Raji (cell line): ENCODE results near the gene EHMT2.

Experiments
- POLR2A ChIP-seq: IDR thresholded peaks from 2 replicates; pipeline ENCODE4 v1.6.1; 2011; ENCODE audit warnings: low read depth, low read length, control low read depth; ENCODE audit not compliant: insufficient read depth

The EHMT2 gene

DNA sequence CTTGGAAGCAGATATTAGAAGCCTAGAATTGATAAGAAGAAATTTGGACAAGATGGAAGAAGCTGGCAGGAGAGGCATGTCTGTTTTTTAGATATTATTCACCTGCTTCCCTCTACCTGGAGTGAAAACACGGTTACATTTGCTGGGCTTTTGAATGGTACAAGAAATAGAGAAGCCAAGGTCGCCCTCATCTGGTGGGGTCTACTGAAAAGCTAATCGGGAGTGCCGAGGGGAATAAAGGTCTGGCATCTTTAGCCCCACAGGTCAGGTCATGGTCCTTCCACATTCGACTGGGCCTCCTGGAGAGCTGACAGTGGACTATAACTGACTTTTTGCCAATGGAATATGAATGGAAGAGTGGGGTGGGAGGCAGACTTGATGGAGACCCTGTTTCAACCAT is 25.4 kb upstream of the EHMT2 start:
- TF ChIP-seq POLR2A, result no peak

- TF ChIP-seq POLR2A, result no peak
These were observed 23.3 kb upstream of the EHMT2 start for GRCh38 chr6:31920811-31921210.

DNA sequence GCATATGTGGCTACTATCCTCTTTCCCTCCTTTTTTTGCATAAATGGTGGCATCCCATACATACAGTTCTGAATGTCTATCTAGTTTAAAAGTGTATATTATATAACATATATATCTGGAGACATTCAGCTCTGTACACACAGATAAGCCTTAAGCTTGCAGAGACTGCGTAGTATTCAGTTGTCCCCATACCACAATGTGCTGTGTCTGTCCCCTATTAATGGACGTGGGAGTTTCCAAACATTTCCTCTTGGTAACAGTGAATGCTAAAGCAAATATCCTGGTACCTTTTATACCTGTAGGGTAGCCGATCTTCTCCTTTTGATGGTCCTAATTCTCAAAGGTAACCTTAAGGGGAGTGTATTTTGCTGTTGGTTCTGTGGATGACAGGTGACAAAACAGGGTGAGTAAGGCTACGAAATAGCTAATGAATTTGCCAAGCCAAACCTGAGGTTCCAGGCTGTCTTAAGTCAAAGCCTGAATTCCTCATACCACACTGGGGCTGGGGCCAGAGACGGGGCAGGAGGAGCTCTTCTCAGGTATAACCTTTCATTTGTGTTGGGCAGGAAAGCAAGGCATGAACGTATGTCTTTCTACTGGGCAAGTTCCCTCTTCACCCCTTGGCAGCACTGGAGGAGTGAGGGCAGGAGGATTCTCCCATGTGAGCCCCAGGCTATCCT is 22.3 kb upstream of the EHMT2 start:
- no peak for TF ChIP-seq POLR2A

DNA sequence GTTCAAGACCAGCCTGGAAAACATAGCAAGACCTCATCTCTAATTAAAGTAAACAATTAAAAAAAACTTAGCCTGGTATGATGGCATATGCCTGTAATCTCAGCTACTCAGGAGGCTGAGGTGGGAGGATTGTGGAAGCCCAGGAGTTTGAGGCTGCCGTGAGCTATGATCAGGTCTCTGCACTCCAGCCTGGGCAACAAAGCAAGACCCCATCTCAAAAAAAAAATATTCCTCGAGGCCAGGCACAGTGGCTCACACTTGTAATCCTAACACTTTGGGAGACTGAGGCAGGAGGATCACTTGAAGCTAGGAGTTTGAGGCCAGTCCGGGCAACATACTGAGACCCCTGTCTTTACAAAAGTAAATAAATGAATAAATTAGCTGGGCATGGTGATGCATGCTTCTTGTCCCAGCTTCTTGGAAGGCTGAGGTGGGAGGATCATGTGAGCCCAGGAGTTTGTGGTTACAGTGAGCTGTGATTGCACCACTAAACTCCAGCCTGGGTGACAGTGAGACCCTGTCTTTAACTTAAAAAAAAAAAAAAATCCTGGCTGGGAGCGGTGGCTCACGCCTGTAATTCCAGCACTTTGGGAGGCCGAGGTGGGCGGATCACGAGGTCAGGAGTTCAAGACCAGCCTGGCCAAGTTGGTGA is 20.7 kb upstream of the EHMT2 start:
- TF ChIP-seq POLR2A, result no peak

DNA sequence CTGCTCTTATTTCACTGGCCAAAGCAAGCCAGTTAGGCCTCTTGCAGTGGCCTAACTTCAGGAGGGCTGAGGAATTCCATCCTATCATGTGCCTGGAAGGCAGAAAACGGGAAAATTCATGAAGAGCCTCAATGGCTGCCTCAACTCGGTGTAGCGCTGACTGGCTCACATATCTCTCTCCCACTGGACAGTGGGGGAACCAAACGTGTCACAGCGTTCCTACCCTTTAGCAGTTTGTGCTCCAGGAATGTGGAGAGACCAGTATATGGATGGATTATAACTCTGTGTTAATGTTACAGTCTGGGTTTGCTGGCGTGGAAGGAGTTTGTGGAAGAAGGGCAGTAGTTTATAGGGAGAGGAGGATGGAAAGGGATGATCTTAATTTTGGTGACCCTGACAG is 18.3 kb upstream of the EHMT2 start:
- no peak for TF ChIP-seq POLR2A

GRCh38 chr6:31915351-31915750 is 17.9 kb upstream of the EHMT2 start:
- no peak for TF ChIP-seq POLR2A

GRCh38 chr6:31911826-31912585 is 14.5 kb upstream of the EHMT2 start:
- TF ChIP-seq POLR2A, result no peak

- TF ChIP-seq POLR2A, result no peak
These were observed 11.3 kb upstream of the EHMT2 start for GRCh38 chr6:31908791-31909190.

GRCh38 chr6:31907158-31907813 is 9.8 kb upstream of the EHMT2 start:
- TF ChIP-seq POLR2A, result no peak

DNA sequence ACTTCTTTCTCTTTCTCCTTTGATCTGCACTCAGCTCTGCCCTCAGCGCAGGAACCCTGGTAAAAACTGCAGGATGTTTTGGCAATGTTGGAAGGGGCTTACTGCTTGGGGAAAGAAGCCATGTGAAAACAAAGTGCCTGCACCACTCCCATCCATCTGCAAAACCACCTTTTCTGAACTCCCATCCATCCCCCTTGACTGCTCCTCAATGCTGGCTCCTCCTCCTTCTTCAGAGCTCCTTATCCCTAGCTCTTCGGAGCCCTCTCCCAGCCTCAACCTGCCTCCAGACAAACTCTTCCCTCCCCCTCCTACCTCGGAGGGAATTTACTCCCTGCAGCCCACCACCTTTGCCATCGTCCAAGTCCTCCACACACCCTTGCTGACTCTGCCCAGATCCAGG is 8.6 kb upstream of the EHMT2 start:
- no peak for TF ChIP-seq POLR2A

- no peak for TF ChIP-seq POLR2A
These were observed 7.5 kb upstream of the EHMT2 start for GRCh38 chr6:31905041-31905440.

DNA sequence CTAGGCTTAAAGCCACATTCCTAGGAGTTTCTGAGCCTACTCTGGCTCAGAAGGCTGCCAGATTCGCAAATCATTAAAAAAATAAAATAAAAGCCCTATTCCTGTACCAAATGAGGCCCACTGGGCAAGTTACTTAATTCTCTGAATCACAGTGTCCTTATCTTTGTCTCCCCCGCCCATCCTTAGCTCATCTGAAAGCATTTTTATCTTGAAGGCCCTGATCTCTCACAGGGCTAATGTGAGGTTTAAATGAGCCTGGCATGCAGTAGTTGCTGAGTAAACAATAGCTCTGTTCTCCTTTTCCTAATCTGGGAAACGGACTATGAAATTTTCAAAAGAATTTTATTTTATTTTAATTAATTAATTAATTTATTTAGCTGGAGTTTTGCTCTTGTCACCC is 6.5 kb upstream of the EHMT2 start:
- TF ChIP-seq POLR2A, result no peak

DNA sequence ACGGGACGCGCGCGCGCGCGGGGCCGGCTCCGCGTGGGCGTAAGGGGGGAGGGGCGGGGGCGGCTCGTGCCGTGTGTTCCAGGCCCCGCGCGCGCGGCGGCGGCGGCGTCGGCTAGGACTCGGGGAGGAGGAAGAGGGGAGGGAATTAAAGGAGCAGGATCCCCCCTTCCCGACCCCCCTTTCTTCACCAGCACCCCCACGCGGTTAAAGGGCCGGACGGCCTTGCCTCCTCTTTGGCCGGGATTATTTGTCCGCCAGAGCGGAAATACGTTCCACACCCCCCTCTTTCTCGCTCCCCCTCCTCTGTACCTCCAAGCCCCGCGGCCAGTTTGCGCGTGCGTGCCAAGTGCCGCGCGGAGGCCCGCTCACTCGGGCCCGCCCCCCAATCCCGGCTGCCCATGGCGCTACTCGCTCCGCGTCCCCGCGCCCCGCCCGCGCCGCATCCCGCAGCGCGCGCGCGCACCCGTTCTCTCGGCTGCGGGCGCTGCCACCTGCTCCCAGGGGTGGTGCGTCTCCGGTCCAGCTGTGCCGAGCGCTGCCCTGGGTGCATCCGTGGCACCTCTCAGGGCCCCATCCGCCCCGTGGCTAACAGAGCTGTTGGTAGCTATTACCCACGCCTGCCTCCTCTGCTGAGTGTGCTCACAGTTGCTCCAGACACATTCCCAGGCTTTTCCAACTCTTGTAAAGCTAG is 4.6 kb upstream of the EHMT2 start, which contains the start of gene ZBTB12:
Gene ZBTB12, minus strand, starts transcription at position 134 of the 691 bp plus-strand sequence. CDS start 781 bp downstream, outside the sequence.
- peak; percentile 66 for TF ChIP-seq POLR2A

DNA sequence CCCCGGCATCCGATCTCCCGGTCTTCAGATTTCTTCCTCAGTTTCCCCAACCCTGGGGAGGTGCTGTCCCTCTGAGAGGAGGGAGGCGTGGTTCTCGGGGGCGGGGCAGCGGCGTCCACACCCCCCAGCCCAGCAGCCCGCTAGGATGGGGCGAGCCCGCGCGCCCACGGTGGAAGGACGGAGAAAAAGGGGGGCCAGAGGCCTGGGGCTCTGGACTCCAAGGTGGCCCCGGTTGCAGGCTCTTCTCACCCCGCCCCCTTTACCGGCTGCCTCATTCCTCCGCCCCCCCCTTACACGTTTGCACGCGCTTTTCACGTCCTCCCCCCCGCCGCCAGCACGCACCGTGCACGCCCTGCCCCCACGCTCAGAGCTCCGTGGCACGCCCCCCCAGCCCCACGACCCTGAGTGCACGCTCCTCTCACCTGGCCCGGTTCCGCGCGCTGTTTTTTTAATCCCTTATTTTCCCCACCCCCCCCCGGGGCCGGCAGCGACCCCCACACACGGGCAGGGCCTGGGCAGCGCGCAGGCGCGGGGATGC is 4.0 kb upstream of the EHMT2 start:
- TF ChIP-seq POLR2A, result 0 out of 2 replicates have a peak, but pooled peaks have one; percentile 13
